Measurements from ENCODE around the gene SH3RF3.

GRCh38 chr2:109438773-109439389 lies 309.9 kb downstream of the SH3RF3 start:
- no peak for TF ChIP-seq CTCF (IDR thresholded peaks at IDR 0.05; ENCODE audit: insufficient read depth, low read depth, low read length)
- TF ChIP-seq EZH2 (IDR thresholded peaks at IDR 0.05; ENCODE audit: insufficient read depth, low read length) = no peak
